Neural cell (in vitro differentiated cells): Measurements from ENCODE around the gene DGCR6. TPM values are rescaled to one million over a fixed set of nuclear protein-coding genes. Genes with fewer than 3 reads are reported as not detected.

Source experiments
- H2AFZ ChIP-seq: fragments of 200-600, 300-800 bp; sonication (generic), shearing (Covaris generic); 2 replicates; pipeline ENCODE4 v1.6.0; 2014; ENCODE audit warnings: low read depth, mild to moderate bottlenecking, antibody characterized with exemption, low read length, moderate library complexity
- H3F3A ChIP-seq: fragments of 200-600 bp; shearing (Covaris generic); 2 replicates; pipeline ENCODE4 v1.6.1; 2016; ENCODE audit warnings: mild to moderate bottlenecking, moderate library complexity, mixed read lengths, antibody characterized with exemption, low read length; ENCODE audit not compliant: insufficient read depth, poor library complexity, severe bottlenecking
- H3K27ac ChIP-seq: fragments of 200-600, 300-800 bp; sonication (generic), shearing (Covaris generic); 2 replicates; pipeline ENCODE4 v1.5.1; 2014; ENCODE audit warnings: mild to moderate bottlenecking, low read length, moderate library complexity
- H3K27me3 ChIP-seq: fragments of 300-800, 200-600 bp; sonication (generic), shearing (Covaris generic); 2 replicates; pipeline ENCODE4 v1.6.0; 2014; ENCODE audit warnings: mild to moderate bottlenecking, low read depth, low read length, moderate library complexity; ENCODE audit not compliant: insufficient read depth
- H3K36me3 ChIP-seq: fragments of 300-800, 200-600 bp; sonication (generic), shearing (Covaris generic); 2 replicates; pipeline ENCODE4 v1.5.1; 2014; ENCODE audit warnings: mild to moderate bottlenecking, antibody characterized with exemption, low read length, moderate library complexity; ENCODE audit not compliant: insufficient read depth
- H3K4me2 ChIP-seq: fragments of 300-800, 200-600 bp; sonication (generic), shearing (Covaris generic); 2 replicates; pipeline ENCODE4 v1.6.0; 2014; ENCODE audit warnings: mild to moderate bottlenecking, low read length
- H3K4me3 ChIP-seq: fragments of 300-800, 200-600 bp; sonication (generic), shearing (Covaris generic); 2 replicates; pipeline ENCODE4 v1.5.1; 2014; ENCODE audit warnings: mild to moderate bottlenecking, low read length, moderate library complexity
- H3K79me2 ChIP-seq: fragments of 200-600 bp; shearing (Covaris generic); replicated peaks from 2 replicates; pipeline ENCODE4 v1.6.0; 2014; ENCODE audit warnings: mild to moderate bottlenecking, low read length, moderate library complexity; ENCODE audit not compliant: insufficient read depth
- H3K9ac ChIP-seq: fragments of 300-800, 200-600 bp; sonication (generic), shearing (Covaris generic); 2 replicates; pipeline ENCODE4 v1.6.1; 2016; ENCODE audit warnings: mild to moderate bottlenecking, low read length, mixed read lengths
- H3K9me2 ChIP-seq: fragments of 200-600 bp; shearing (Covaris generic); 2 replicates; pipeline ENCODE4 v1.6.1; 2016; ENCODE audit warnings: mild to moderate bottlenecking, low read length, mixed read lengths; ENCODE audit not compliant: insufficient read depth
- H3K9me3 ChIP-seq: fragments of 200-600, 300-800 bp; sonication (generic), shearing (Covaris generic); 2 replicates; pipeline ENCODE4 v1.6.1; 2016; ENCODE audit warnings: mild to moderate bottlenecking, mixed run types, low read length, moderate library complexity, mixed read lengths
- H4K20me1 ChIP-seq: fragments of 200-600 bp; shearing (Covaris generic); 2 replicates; pipeline ENCODE4 v1.6.1; 2016; ENCODE audit warnings: mild to moderate bottlenecking, mixed run types; ENCODE audit not compliant: insufficient read depth
- CTCF ChIP-seq: fragments of 450-650 bp; IDR thresholded peaks from 2 replicates; pipeline ENCODE4 v1.5.1; 2014; ENCODE audit warnings: antibody characterized with exemption, mild to moderate bottlenecking, moderate library complexity; ENCODE audit not compliant: poor library complexity, severe bottlenecking
- EP300 ChIP-seq: fragments of 450-650 bp; conservative IDR thresholded peaks from 2 replicates; pipeline ENCODE4 v1.6.1; 2014; ENCODE audit warnings: antibody characterized with exemption, mild to moderate bottlenecking, moderate library complexity; ENCODE audit not compliant: poor library complexity, severe bottlenecking
- EZH2 ChIP-seq: fragments of 200-600, 300-800 bp; shearing (Covaris generic), sonication (generic); IDR thresholded peaks from 2 replicates; pipeline ENCODE4 v1.6.1; 2014; ENCODE audit warnings: antibody characterized with exemption, low read length, borderline replicate concordance, mild to moderate bottlenecking; ENCODE audit not compliant: insufficient read depth, poor library complexity, severe bottlenecking
- MXI1 ChIP-seq: fragments of 450-650 bp; conservative IDR thresholded peaks from 2 replicates; pipeline ENCODE4 v1.6.1; 2014; ENCODE audit warnings: antibody characterized with exemption, mild to moderate bottlenecking; ENCODE audit not compliant: poor library complexity, severe bottlenecking
- POLR2AphosphoS5 ChIP-seq: IDR thresholded peaks from 2 replicates; pipeline ENCODE4 v1.6.1; 2012
- RAD21 ChIP-seq: fragments of 450-650 bp; conservative IDR thresholded peaks from 2 replicates; pipeline ENCODE4 v1.6.1; 2014; ENCODE audit warnings: antibody characterized with exemption, mild to moderate bottlenecking, moderate library complexity
- REST ChIP-seq: IDR thresholded peaks from 2 replicates; pipeline ENCODE4 v1.6.1; 2012; ENCODE audit warnings: borderline replicate concordance
- SMC3 ChIP-seq: fragments of 450-650 bp; conservative IDR thresholded peaks from 2 replicates; pipeline ENCODE4 v1.6.1; 2014; ENCODE audit warnings: antibody characterized with exemption, mild to moderate bottlenecking, moderate library complexity; ENCODE audit not compliant: poor library complexity
- TAF1 ChIP-seq: IDR thresholded peaks from 2 replicates; pipeline ENCODE4 v1.6.1; 2012; ENCODE audit warnings: low read depth
- polyA plus RNA-seq: library from polyadenylated mRNA; depleted of rRNA; stranded (reverse); fragments of >200 nt; gene quantifications from 2 replicates; pipeline ENCODE4 v1.2.3, GENCODE V29; 2014

The DGCR6 gene
- polyA plus RNA-seq, 1 donor from 2014 or later = 8.9 TPM

GRCh38 chr22:18925368-18926064 is 19.4 kb downstream of the DGCR6 start:
- no peaks in the 10 kb centered on the region for H3K27me3 ChIP-seq
- TF ChIP-seq CTCF (no peak), SMC3 (no peak), MXI1 (no peak), POLR2AphosphoS5 (no peak), RAD21 (no peak)

GRCh38 chr22:18927020-18927419 is 20.9 kb downstream of the DGCR6 start:
- Histone ChIP-seq H3K36me3 (no peaks in the 10 kb centered on the region), H3K9me3 (no peaks in the 10 kb centered on the region), H3K9me2 (no peaks in the 10 kb centered on the region), H3K27me3 (no peaks in the 10 kb centered on the region), H3K79me2 (no peaks in the 10 kb centered on the region), H3F3A (no peaks in the 10 kb centered on the region), H3K9ac (no peak overlapping the region), H3K27ac (no peak overlapping the region), H2AFZ (no peak overlapping the region), H4K20me1 (no peaks in the 10 kb centered on the region), H3K4me2 (no peak overlapping the region), H3K4me3 (no peak overlapping the region)
- TF ChIP-seq CTCF (no peak), POLR2AphosphoS5 (no peak), EP300 (no peak), EZH2 (no peak), SMC3 (no peak), REST (no peak), RAD21 (no peak), MXI1 (no peak), TAF1 (no peak)

More at GRCh38 chr22:18925368-18926064, 19.4 kb downstream of the DGCR6 start:
- no peak overlapping the region for H3K4me3 ChIP-seq
- no peaks in the 10 kb centered on the region for H3K9me3 ChIP-seq
- H3F3A ChIP-seq = no peaks in the 10 kb centered on the region
- no peaks in the 10 kb centered on the region for H4K20me1 ChIP-seq
- no peaks in the 10 kb centered on the region for H3K79me2 ChIP-seq
- H3K9me2 ChIP-seq = no peaks in the 10 kb centered on the region
- H3K27ac ChIP-seq = no peak overlapping the region
- H3K9ac ChIP-seq = no peak overlapping the region
- no peak overlapping the region for H2AFZ ChIP-seq
- no peak overlapping the region for H3K4me2 ChIP-seq
- H3K36me3 ChIP-seq = no peaks in the 10 kb centered on the region
